IMR-90 (cell line): ENCODE measurements around the gene CBR4. TPM values are rescaled to one million over a fixed set of nuclear protein-coding genes. Genes with fewer than 3 reads are reported as not detected.
"Not testable (repeated sequence)": the region's sequence is repeated elsewhere in the genome, so short reads cannot be mapped to it uniquely, and the experiment has no call there.

Source experiments
- ATAC-seq: fragments of 200-7000 bp; cut with Tn5 transposase; 2 replicates; pipeline ENCODE4 v1.9.1; 2020; ENCODE audit warnings: low read depth, mild to moderate bottlenecking, moderate library complexity
- BruUV-seq: library from RNA; stranded (reverse); fragments of 400-500 nt; replicated peaks from 2 replicates; lab custom pipeline; 2021; lab: Mats Ljungman, UMichigan
- CTCF ChIA-PET: fragments of 300-600 bp; formaldehyde crosslinking; extraction: SDS; loops from one replicate; lab custom pipeline; 2021; ENCODE audit warnings: antibody characterized with exemption; lab: Yijun Ruan, JAX
- POLR2A ChIA-PET: fragments of 300-600 bp; sonication (Branson Sonifier 250); formaldehyde crosslinking; loops from one replicate; lab custom pipeline; 2022; ENCODE audit warnings: antibody characterized with exemption; ENCODE audit not compliant: unreplicated experiment; lab: Charles Lee
- DNase-seq: peaks from one replicate; pipeline ENCODE4 v3.0.0; 2013
- H2AFZ ChIP-seq: replicated peaks from 2 replicates; pipeline ENCODE3; 2013; ENCODE audit warnings: low read length, mild to moderate bottlenecking; ENCODE audit not compliant: poor library complexity
- H2AK5ac ChIP-seq: 2 replicates; pipeline ENCODE4 v1.6.1; 2013; ENCODE audit warnings: low read depth, low read length, inconsistent platforms
- H2AK9ac ChIP-seq: replicated peaks from 2 replicates; pipeline ENCODE3; 2013; ENCODE audit warnings: mild to moderate bottlenecking, low read depth, low read length, moderate library complexity; ENCODE audit not compliant: poor library complexity
- H2BK120ac ChIP-seq: 2 replicates; pipeline ENCODE4 v1.6.1; 2013; ENCODE audit warnings: low read depth, low read length, inconsistent platforms
- H2BK15ac ChIP-seq: 3 replicates; pipeline ENCODE4 v1.6.1; 2013; ENCODE audit warnings: low read depth, low read length, inconsistent platforms
- H2BK20ac ChIP-seq: 2 replicates; pipeline ENCODE4 v1.6.1; 2013; ENCODE audit warnings: low read depth, mild to moderate bottlenecking, inconsistent platforms, low read length, moderate library complexity
- H2BK5ac ChIP-seq: 2 replicates; pipeline ENCODE4 v1.6.1; 2013; ENCODE audit warnings: mild to moderate bottlenecking, low read depth, low read length, inconsistent platforms; ENCODE audit not compliant: poor library complexity, severe bottlenecking
- H3K14ac ChIP-seq: replicated peaks from 2 replicates; pipeline ENCODE4 v1.6.1; 2013; ENCODE audit warnings: low read depth, low read length, inconsistent platforms
- H3K18ac ChIP-seq: 2 replicates; pipeline ENCODE4 v1.6.1; 2013; ENCODE audit warnings: low read depth, low read length, control low read depth
- H3K23ac ChIP-seq: 2 replicates; pipeline ENCODE4 v1.6.1; 2013; ENCODE audit warnings: low read depth, low read length, inconsistent platforms
- H3K27ac ChIP-seq: 2 replicates; pipeline ENCODE4 v1.5.1; 2013; ENCODE audit warnings: mild to moderate bottlenecking, control low read depth, low read length; ENCODE audit not compliant: insufficient read depth
- H3K27me3 ChIP-seq: 2 replicates; pipeline ENCODE4 v1.6.1; 2013; ENCODE audit warnings: low read length; ENCODE audit not compliant: control insufficient read depth, insufficient read depth
- H3K36me3 ChIP-seq: 2 replicates; pipeline ENCODE4 v1.6.1; 2013; ENCODE audit warnings: low read length, mixed read lengths; ENCODE audit not compliant: control insufficient read depth, insufficient read depth
- H3K4ac ChIP-seq: 2 replicates; pipeline ENCODE4 v1.6.1; 2013; ENCODE audit warnings: low read depth, low read length, inconsistent platforms
- H3K4me1 ChIP-seq: 2 replicates; pipeline ENCODE4 v1.6.1; 2013; ENCODE audit warnings: low read length, mixed read lengths; ENCODE audit not compliant: control insufficient read depth, insufficient read depth
- H3K4me2 ChIP-seq: 2 replicates; pipeline ENCODE4 v1.6.1; 2013; ENCODE audit warnings: low read depth, mild to moderate bottlenecking, control low read depth, low read length, moderate library complexity
- H3K4me3 ChIP-seq: 2 replicates; pipeline ENCODE4 v1.5.1; 2013; ENCODE audit warnings: low read depth, mild to moderate bottlenecking, control low read depth, low read length, moderate library complexity; ENCODE audit not compliant: insufficient read depth
- H3K56ac ChIP-seq: 2 replicates; pipeline ENCODE4 v1.6.1; 2013; ENCODE audit warnings: low read length, inconsistent platforms; ENCODE audit not compliant: insufficient read depth; ENCODE audit errors: extremely low read depth
- H3K79me1 ChIP-seq, 2 experiments: 2 replicates each; pipeline ENCODE4 v1.6.1; 2013; ENCODE audit warnings: low read length in 2 of 2, inconsistent platforms in 1 of 2, low read depth in 1 of 2
- H3K9ac ChIP-seq: 2 replicates; pipeline ENCODE4 v1.6.1; 2013; ENCODE audit warnings: low read depth, low read length, control low read depth
- H3K9me1 ChIP-seq: 2 replicates; pipeline ENCODE4 v1.6.1; 2013; ENCODE audit warnings: low read length, inconsistent platforms; ENCODE audit not compliant: insufficient read depth
- H3K9me3 ChIP-seq: 2 replicates; pipeline ENCODE4 v1.6.1; 2013; ENCODE audit warnings: low read length; ENCODE audit not compliant: control insufficient read depth, insufficient read depth
- H4K20me1 ChIP-seq: 2 replicates; pipeline ENCODE4 v1.6.1; 2013; ENCODE audit warnings: low read length, inconsistent platforms; ENCODE audit not compliant: insufficient read depth
- H4K5ac ChIP-seq: 2 replicates; pipeline ENCODE4 v1.6.1; 2013; ENCODE audit warnings: mild to moderate bottlenecking, low read depth, low read length, control low read depth
- H4K8ac ChIP-seq, 2 experiments: 2 replicates each; pipeline ENCODE4 v1.6.1; 2013; ENCODE audit warnings: low read depth in 2 of 2, low read length in 2 of 2, control low read depth in 1 of 2, inconsistent platforms in 1 of 2
- H4K91ac ChIP-seq: 2 replicates; pipeline ENCODE4 v1.6.1; 2013; ENCODE audit warnings: low read depth, low read length, inconsistent platforms; ENCODE audit not compliant: insufficient read depth
- MAFK ChIP-seq: IDR thresholded peaks from 2 replicates; pipeline ENCODE4 v1.6.1; 2012; ENCODE audit warnings: low read depth, low read length, improper control_type of control experiment
- WGBS, 2 experiments: methylation state at CpG; one replicate each; pipeline versions ENCODE4 v1.1.5 to v1.1.7; 2013; ENCODE audit warnings: missing lambda C conversion rate in 2 of 2; ENCODE audit not compliant: insufficient read length in 1 of 2; ENCODE audit errors: extremely low coverage in 2 of 2; 5-methylcytosine and 5-hydroxymethylcytosine counted together
- dilution Hi-C: fragments of 300-500 bp; cut with HindIII; formaldehyde crosslinking; loops from one replicate; pipeline ENCODE4 v1.14.3; 2018; ENCODE audit warnings: low sequenced_read_pairs; ENCODE audit not compliant: unreplicated experiment
- in situ Hi-C: fragments of 300-500 bp; cut with MboI; formaldehyde crosslinking; loops from 3 replicates; pipeline ENCODE4 v1.14.3; 2019; ENCODE audit warnings: low sequenced_read_pairs, inconsistent platforms, mixed read lengths
- intact Hi-C: fragments of 100-400 bp; cut with micrococcal nuclease; formaldehyde crosslinking; loops from 2 replicates; pipeline ENCODE4 v1.10.0; 2022
- polyA plus RNA-seq, 3 experiments: library from polyadenylated mRNA; depleted of rRNA; stranded (reverse); fragments of >200 nt; gene quantifications; 2 replicates each; pipeline ENCODE4 v1.2.3, GENCODE V29; 2012; ENCODE audit warnings: low replicate concordance in 1 of 3
- total RNA-seq: library from RNA; depleted of rRNA; stranded (reverse); fragments of >200 nt; gene quantifications from 2 replicates; pipeline ENCODE4 v1.2.3, GENCODE V29; 2012

The CBR4 gene
- total and polyA plus RNA-seq, 2 of the 4 experiments (the other 2 are of a cell fraction) = 2.7 to 4.5 TPM

DNA sequence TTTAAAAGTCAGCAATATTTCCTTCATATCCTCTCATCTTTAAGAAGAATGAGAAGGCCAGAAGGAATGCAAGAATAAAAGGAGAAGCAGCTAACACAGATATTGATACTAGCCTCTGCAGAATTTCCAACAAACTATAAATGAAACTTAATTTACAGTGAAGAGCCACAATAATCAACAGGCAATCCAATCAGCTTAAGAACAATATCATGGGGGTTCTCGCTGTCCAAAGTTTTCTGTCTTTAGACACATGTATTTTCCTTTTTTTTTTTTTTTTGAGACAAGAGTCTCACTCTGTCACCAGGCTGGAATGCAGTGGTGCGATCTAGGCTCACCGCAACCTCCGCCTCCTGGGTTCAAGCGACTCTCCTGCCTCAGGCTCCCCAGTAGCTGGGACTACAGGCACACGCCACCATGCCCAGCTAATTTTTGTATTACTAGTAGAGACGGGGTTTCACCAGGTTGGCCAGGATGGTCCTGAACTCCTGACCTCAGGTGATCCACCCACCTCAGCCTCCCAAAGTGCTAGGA, 17.0 kb downstream of the CBR4 start:
- H3K79me1 ChIP-seq, H2AK5ac ChIP-seq, CTCF ChIA-PET, H3K9me1 ChIP-seq, H3K27me3 ChIP-seq, H3K4me1 ChIP-seq, H3K18ac ChIP-seq, H2AFZ ChIP-seq, intact Hi-C loops, dilution Hi-C loops, H3K4me2 ChIP-seq, POLR2A ChIA-PET, H3K23ac ChIP-seq, H3K36me3 ChIP-seq, H2BK5ac ChIP-seq, H4K5ac ChIP-seq, H3K9ac ChIP-seq, H3K56ac ChIP-seq, BruUV-seq, H3K9me3 ChIP-seq, H3K4ac ChIP-seq, H4K20me1 ChIP-seq, H3K27ac ChIP-seq, H2BK20ac ChIP-seq, H3K4me3 ChIP-seq, in situ Hi-C loops, H2BK120ac ChIP-seq, H2AK9ac ChIP-seq, H3K14ac ChIP-seq, DNase-seq, ATAC-seq, H4K91ac ChIP-seq, H4K8ac ChIP-seq, H2BK15ac ChIP-seq: not testable (repeated sequence)
- 97% methylated on average over 6 of the region's 7 CpGs; no CpG with 5 or more reads in 1 of the 2 experiments for WGBS, 2 experiments
- peak; percentile 25; the same call in 1 of the 2 replicates for TF ChIP-seq MAFK
